Esophagus squamous epithelium (tissue), 4 donors: ENCODE data around the gene TMEM80.

Source experiments
- POLR2A ChIP-seq, 4 donors: fragments of 450-650 bp; IDR thresholded peaks; one replicate each; pipeline ENCODE4 v1.6.1; 2017; ENCODE audit warnings: antibody characterized with exemption in 4 of 4, mild to moderate bottlenecking in 4 of 4, moderate library complexity in 3 of 4
- TF ChIP-seq, protein P1 (sequence below), 6 experiments: fragments of 450-650 bp in 4 of 6; fragments of 200-600 bp in 2 of 6; sonication (generic) in 2 of 6; IDR thresholded peaks; one replicate each; pipeline ENCODE4 v1.5.1; 2016 to 2019; ENCODE audit warnings: antibody characterized with exemption in 6 of 6, mild to moderate bottlenecking in 4 of 6, moderate library complexity in 4 of 6

DNA sequence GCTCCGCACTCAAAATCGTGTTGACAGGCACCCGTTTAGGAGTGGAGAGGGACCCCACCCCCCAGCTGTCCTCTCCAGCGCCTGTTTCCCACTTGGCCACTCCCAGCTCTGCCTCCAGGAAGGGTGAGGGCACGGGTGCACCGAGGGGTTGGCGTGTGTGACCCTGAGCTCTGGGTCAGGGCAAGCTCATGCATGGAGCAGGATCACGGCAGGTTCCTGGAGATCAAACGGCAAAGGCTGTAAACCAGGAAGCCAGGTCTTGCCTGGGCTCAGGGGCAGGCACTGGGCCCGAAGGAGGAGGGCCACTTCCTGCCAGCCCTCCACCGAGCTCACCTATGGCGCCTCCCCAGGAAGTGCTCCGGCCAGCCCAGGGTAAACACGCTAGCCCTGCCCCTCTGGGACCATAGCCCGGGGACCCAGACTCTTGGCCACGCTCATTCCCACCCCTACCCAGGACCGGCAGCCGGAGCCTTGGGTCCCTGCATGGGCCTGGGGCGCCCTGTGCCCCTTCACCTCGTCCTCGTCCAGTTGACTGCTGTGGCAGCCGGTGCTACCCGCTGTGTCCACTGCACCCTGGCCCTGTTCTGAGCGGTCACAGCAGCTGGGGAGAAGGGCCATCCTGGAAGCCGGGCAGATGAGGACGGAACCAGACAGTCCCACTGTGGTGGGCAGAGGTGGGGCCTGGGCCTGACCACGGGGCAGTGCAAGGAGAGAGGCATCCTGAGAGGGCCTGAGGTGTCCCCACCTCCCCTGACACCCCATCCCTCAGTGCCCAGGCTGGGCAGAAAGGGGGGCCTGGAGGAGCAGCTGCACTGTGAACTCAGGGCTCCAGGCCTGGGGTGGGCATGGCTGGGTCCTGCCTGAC, 9.4 kb downstream of the TMEM80 start:
- TF ChIP-seq, protein P1, sequence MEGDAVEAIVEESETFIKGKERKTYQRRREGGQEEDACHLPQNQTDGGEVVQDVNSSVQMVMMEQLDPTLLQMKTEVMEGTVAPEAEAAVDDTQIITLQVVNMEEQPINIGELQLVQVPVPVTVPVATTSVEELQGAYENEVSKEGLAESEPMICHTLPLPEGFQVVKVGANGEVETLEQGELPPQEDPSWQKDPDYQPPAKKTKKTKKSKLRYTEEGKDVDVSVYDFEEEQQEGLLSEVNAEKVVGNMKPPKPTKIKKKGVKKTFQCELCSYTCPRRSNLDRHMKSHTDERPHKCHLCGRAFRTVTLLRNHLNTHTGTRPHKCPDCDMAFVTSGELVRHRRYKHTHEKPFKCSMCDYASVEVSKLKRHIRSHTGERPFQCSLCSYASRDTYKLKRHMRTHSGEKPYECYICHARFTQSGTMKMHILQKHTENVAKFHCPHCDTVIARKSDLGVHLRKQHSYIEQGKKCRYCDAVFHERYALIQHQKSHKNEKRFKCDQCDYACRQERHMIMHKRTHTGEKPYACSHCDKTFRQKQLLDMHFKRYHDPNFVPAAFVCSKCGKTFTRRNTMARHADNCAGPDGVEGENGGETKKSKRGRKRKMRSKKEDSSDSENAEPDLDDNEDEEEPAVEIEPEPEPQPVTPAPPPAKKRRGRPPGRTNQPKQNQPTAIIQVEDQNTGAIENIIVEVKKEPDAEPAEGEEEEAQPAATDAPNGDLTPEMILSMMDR (IDR thresholded peaks at IDR 0.05): no peak
- peak in 2 of 4 donors; percentile 14 to 18 for TF ChIP-seq POLR2A (IDR thresholded peaks at IDR 0.05)
